Left ventricle myocardium inferior (tissue), 1 donor: ENCODE results near the gene DNAJC13. TPM values are rescaled to one million over a fixed set of nuclear protein-coding genes. Genes with fewer than 3 reads are reported as not detected.

Experiments used
- DNase-seq: peaks from one replicate; pipeline ENCODE4 v3.0.0-alpha.2; 2020
- H3K27ac ChIP-seq: fragments of 200-600 bp; replicated peaks from 2 replicates; pipeline ENCODE4 v1.8.0; 2021
- H3K27me3 ChIP-seq: fragments of 200-600 bp; 2 replicates; pipeline ENCODE4 v1.8.0; 2021; ENCODE audit warnings: low read depth
- H3K36me3 ChIP-seq: fragments of 200-600 bp; 2 replicates; pipeline ENCODE4 v1.8.0; 2021
- H3K4me1 ChIP-seq: fragments of 200-600 bp; 2 replicates; pipeline ENCODE4 v1.8.0; 2021
- H3K4me3 ChIP-seq: fragments of 200-600 bp; 2 replicates; pipeline ENCODE4 v1.8.0; 2021; ENCODE audit warnings: mild to moderate bottlenecking, moderate library complexity
- H3K9me3 ChIP-seq: fragments of 200-600 bp; replicated peaks from 2 replicates; pipeline ENCODE4 v1.8.0; 2021
- intact Hi-C: fragments of 100-400 bp; cut with micrococcal nuclease; formaldehyde crosslinking; loops from one replicate; pipeline ENCODE4 v1.11.0; 2022
- total RNA-seq: library from RNA; stranded (reverse); fragmentation: NEBNext Ultra II Directional; extraction: Animal tissue kit (Norgen Biotek cat#: 25700); gene quantifications from one replicate; pipeline ENCODE4 v1.2.1, GENCODE V29; 2021
- TF ChIP-seq, protein P1 (sequence below): fragments of 200-600 bp; IDR thresholded peaks from 2 replicates; pipeline ENCODE4 v1.8.0; 2021; ENCODE audit warnings: antibody characterized with exemption, mild to moderate bottlenecking, borderline replicate concordance
- donor health status: DM: no; HTN: yes; CAD: no; lungs with severe emphysema.

DNAJC13 gene
- total RNA-seq, 1 donor from 2014 or later = 31.0 TPM

DNA sequence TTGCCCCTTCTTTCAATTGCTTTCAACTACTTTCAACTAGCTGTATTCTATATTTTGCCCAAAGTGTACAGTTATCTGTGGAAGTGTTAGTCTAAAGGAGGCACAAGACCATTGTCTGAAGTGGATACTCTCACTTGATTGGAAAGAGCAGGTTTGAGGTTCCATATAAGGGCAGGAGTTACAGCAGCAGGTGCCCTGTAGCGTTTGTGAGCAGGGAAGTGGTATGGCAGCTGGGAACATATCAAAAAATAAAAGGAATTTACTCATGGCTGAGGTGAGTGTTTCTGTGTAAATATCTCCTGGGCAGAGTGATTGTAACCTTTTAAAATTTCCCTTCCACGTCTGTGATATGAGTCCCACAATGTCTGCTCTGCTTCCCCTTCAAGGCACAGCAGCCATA is 38.5 kb upstream of the DNAJC13 start:
- intact Hi-C loops = no loop called here
- TF ChIP-seq, protein P1, sequence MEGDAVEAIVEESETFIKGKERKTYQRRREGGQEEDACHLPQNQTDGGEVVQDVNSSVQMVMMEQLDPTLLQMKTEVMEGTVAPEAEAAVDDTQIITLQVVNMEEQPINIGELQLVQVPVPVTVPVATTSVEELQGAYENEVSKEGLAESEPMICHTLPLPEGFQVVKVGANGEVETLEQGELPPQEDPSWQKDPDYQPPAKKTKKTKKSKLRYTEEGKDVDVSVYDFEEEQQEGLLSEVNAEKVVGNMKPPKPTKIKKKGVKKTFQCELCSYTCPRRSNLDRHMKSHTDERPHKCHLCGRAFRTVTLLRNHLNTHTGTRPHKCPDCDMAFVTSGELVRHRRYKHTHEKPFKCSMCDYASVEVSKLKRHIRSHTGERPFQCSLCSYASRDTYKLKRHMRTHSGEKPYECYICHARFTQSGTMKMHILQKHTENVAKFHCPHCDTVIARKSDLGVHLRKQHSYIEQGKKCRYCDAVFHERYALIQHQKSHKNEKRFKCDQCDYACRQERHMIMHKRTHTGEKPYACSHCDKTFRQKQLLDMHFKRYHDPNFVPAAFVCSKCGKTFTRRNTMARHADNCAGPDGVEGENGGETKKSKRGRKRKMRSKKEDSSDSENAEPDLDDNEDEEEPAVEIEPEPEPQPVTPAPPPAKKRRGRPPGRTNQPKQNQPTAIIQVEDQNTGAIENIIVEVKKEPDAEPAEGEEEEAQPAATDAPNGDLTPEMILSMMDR = no peak
- Histone ChIP-seq H3K36me3 (no peaks in the 10 kb centered on the region), H3K4me1 (no peaks in the 10 kb centered on the region), H3K27ac (no peak overlapping the region), H3K4me3 (no peak overlapping the region), H3K9me3 (no peaks in the 10 kb centered on the region), H3K27me3 (peaks cover 30% of the 10 kb centered on the region)
- no peak for DNase-seq

GRCh38 chr3:132380920-132381319 is 36.4 kb upstream of the DNAJC13 start:
- no peak overlapping the region for H3K27ac ChIP-seq
- no peak overlapping the region for H3K4me3 ChIP-seq
- no peaks in the 10 kb centered on the region for H3K36me3 ChIP-seq
- intact Hi-C loops = no loop called here
- peaks cover 30% of the 10 kb centered on the region for H3K27me3 ChIP-seq
- DNase-seq = no peak
- H3K4me1 ChIP-seq = no peaks in the 10 kb centered on the region
- no peaks in the 10 kb centered on the region for H3K9me3 ChIP-seq
- TF ChIP-seq, protein P1 = no peak

DNA sequence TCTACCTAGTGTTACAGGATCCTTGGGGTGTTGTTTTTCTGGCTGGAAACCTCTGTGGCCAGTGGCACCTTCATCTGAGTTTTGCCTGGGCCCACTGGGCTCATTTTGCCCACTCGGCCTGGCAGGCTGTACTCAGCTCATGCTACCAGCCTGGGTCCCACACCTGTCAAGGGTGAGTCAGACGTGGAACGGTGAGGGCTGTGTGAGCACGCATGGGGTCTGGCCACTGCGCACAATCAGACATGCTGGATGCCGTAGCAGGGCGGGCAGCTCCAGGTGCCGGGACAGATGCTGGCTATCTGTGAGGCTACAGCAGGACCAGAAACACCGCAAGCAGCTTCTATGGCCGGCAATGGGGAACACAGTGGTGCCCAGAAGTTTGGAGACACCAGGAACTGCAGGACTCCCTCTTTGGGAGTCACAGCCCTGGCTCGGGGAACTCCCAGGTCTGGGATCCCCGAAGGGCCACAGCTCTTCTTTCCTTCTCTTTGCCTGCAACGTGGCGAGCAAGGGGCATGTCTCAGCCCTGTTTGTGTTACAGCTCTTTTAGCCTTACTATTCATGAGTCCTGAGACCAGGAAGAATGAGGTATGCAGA is 35.9 kb upstream of the DNAJC13 start:
- intact Hi-C loops = no loop called here
- H3K36me3 ChIP-seq = no peaks in the 10 kb centered on the region
- H3K27ac ChIP-seq = no peak overlapping the region
- no peaks in the 10 kb centered on the region for H3K4me1 ChIP-seq
- TF ChIP-seq, protein P1 = no peak
- DNase-seq = no peak
- no peaks in the 10 kb centered on the region for H3K9me3 ChIP-seq
- no peak overlapping the region for H3K4me3 ChIP-seq
- peaks cover 33% of the 10 kb centered on the region for H3K27me3 ChIP-seq

- DNase-seq = no peak
- H3K27me3 ChIP-seq = peaks cover 27% of the 10 kb centered on the region
- no peak overlapping the region for H3K27ac ChIP-seq
- H3K36me3 ChIP-seq = no peaks in the 10 kb centered on the region
- H3K9me3 ChIP-seq = no peaks in the 10 kb centered on the region
- intact Hi-C loops = no loop called here
- TF ChIP-seq, protein P1 = no peak
- no peak overlapping the region for H3K4me3 ChIP-seq
- H3K4me1 ChIP-seq = no peaks in the 10 kb centered on the region
Observed at GRCh38 chr3:132382267-132382666, 35.0 kb upstream of the DNAJC13 start.

GRCh38 chr3:132382688-132383194 is 34.6 kb upstream of the DNAJC13 start:
- Histone ChIP-seq H3K36me3 (no peaks in the 10 kb centered on the region), H3K27me3 (peaks cover 22% of the 10 kb centered on the region), H3K27ac (no peak overlapping the region), H3K4me3 (no peak overlapping the region), H3K9me3 (no peaks in the 10 kb centered on the region), H3K4me1 (no peaks in the 10 kb centered on the region)
- intact Hi-C loops = no loop called here
- no peak for DNase-seq
- TF ChIP-seq, protein P1 = no peak
